Gastrocnemius medialis (tissue), 4 donors: ENCODE results near the gene RIMS4. TPM values are rescaled to one million over a fixed set of nuclear protein-coding genes. Genes with fewer than 3 reads are reported as not detected.

Experiments
- ATAC-seq, 2 donors: fragments of 150-250 bp; one replicate each; pipeline ENCODE4 v1.9.1; 2016
- DNase-seq, 2 donors: peaks; one replicate each; pipeline ENCODE4 v3.0.0-alpha.2; 2019
- H3K27ac ChIP-seq, 4 donors: fragments of 200-600 bp; sonication (generic); 1 replicate in 1 of 4; 2 replicates in 3 of 4; pipeline ENCODE4 v1.5.1; 2016 to 2018; ENCODE audit warnings: mild to moderate bottlenecking in 2 of 4, moderate library complexity in 1 of 4
- H3K27me3 ChIP-seq, 3 donors: fragments of 200-600 bp; sonication (generic) in 2 of 3; 1 replicate in 1 of 3; 2 replicates in 2 of 3; pipeline versions ENCODE4 v1.5.1 to v1.6.0; 2016 to 2019; ENCODE audit warnings: mild to moderate bottlenecking in 1 of 3, moderate library complexity in 1 of 3
- H3K36me3 ChIP-seq, 2 donors: fragments of 200-600 bp; sonication (generic) in 1 of 2; one replicate each; pipeline ENCODE4 v1.5.1; 2017 to 2018
- H3K4me1 ChIP-seq, 2 donors: fragments of 200-600 bp; sonication (generic) in 1 of 2; one replicate each; pipeline ENCODE4 v1.5.1; 2016 to 2017; ENCODE audit warnings: mild to moderate bottlenecking in 2 of 2
- H3K4me3 ChIP-seq, 4 donors: fragments of 200-600 bp; sonication (generic) in 3 of 4; 1 replicate in 1 of 4; 2 replicates in 3 of 4; pipeline ENCODE4 v1.5.1; 2016 to 2019; ENCODE audit warnings: mild to moderate bottlenecking in 2 of 4
- H3K9me3 ChIP-seq, 3 donors: fragments of 200-600 bp; sonication (generic) in 2 of 3; 1 replicate in 1 of 3; 2 replicates in 2 of 3; pipeline ENCODE4 v1.5.1; 2016 to 2019
- CTCF ChIP-seq, 5 experiments: fragments of 450-650 bp in 3 of 5; fragments of 200-600 bp in 2 of 5; sonication (generic) in 2 of 5; IDR thresholded peaks in 4 of 5; conservative IDR thresholded peaks in 1 of 5; 1 replicate in 4 of 5; 2 replicates in 1 of 5; pipeline ENCODE4 v1.5.1; 2016 to 2019; ENCODE audit warnings: antibody characterized with exemption in 5 of 5, mild to moderate bottlenecking in 3 of 5, moderate library complexity in 3 of 5
- POLR2A ChIP-seq, 2 donors: fragments of 450-650 bp; IDR thresholded peaks; one replicate each; pipeline ENCODE4 v1.6.1; 2017; ENCODE audit warnings: antibody characterized with exemption in 2 of 2, mild to moderate bottlenecking in 2 of 2, moderate library complexity in 2 of 2
- in situ Hi-C, 4 donors: fragments of 200-750 bp; cut with MboI; loops; one replicate each; pipeline versions ENCODE4 v1.15.0 to v1.8.0; 2017; ENCODE audit warnings: low sequenced_read_pairs in 4 of 4
- intact Hi-C: fragments of 100-400 bp; cut with DNase I; formaldehyde crosslinking; loops from one replicate; pipeline ENCODE4 v1.15.1; 2023; ENCODE audit warnings: low total_unique reads
- total RNA-seq, 4 donors: library from RNA; depleted of rRNA; stranded (reverse); fragments of >200 nt; gene quantifications; one replicate each; pipeline versions ENCODE4 v1.1.0 to v1.2.3, GENCODE V29; 2016

Gene RIMS4
- total RNA-seq, 4 donors from 2014 or later = 0.13 to 0.41 TPM; not detected in 2

- in situ Hi-C loops = no loop called here
- Histone ChIP-seq H3K27me3 (no peaks in the 10 kb centered on the region), H3K9me3 (no peaks in the 10 kb centered on the region), H3K36me3 (no peaks in the 10 kb centered on the region), H3K27ac (no peak overlapping the region), H3K4me1 (no peaks in the 10 kb centered on the region), H3K4me3 (no peak overlapping the region)
- DNase-seq (no peak), ATAC-seq (no peak)
- intact Hi-C loops = no loop called here
- no peak for TF ChIP-seq CTCF (IDR thresholded peaks at IDR 0.05 in 4 of 5, conservative IDR thresholded peaks at IDR 0.05 in 1 of 5)
- no peak for TF ChIP-seq POLR2A (IDR thresholded peaks at IDR 0.05)
Measured at GRCh38 chr20:44756956-44757355, 53.4 kb downstream of the RIMS4 start.

DNA sequence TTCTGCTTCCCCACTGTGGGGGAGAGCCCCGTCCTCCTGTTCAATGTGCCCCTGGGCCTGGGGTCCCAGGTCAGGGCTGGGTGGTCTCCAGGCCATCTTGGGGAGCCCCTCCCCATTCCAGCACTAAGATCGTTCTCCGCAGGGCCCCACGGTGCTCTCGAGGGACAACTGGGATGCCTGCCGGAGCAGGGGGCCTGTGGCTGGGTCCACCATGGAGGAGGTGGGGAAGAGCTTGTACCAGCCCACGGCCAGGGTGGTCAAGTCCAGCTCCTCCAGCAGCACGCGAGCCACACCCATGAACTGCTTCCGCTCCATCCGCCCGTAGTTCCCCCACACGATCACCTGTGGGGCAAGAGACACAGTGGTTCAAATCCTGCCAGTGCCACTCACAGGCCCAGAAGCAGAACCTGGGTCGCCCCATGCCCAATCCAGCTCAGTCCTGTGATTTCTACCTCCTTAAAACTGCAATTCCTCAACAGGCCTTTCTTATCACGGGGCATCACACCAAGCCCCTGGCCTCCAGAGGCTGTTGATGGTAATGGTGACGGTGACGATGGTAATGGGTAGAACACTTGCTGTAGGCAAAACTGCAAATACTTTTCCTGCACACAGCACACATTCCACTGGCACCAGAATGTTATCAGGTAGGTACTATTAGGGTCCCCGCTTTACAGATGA is 54.2 kb downstream of the RIMS4 start:
- DNase-seq = no peak
- intact Hi-C loops = no loop called here
- Histone ChIP-seq H3K27ac (no peak overlapping the region), H3K4me3 (no peak overlapping the region), H3K9me3 (no peaks in the 10 kb centered on the region), H3K4me1 (no peaks in the 10 kb centered on the region), H3K36me3 (no peaks in the 10 kb centered on the region), H3K27me3 (no peaks in the 10 kb centered on the region)
- no peak for ATAC-seq
- no peak for TF ChIP-seq CTCF (IDR thresholded peaks at IDR 0.05 in 4 of 5, conservative IDR thresholded peaks at IDR 0.05 in 1 of 5)
- TF ChIP-seq POLR2A (IDR thresholded peaks at IDR 0.05) = no peak
- in situ Hi-C loops = no loop called here

DNA sequence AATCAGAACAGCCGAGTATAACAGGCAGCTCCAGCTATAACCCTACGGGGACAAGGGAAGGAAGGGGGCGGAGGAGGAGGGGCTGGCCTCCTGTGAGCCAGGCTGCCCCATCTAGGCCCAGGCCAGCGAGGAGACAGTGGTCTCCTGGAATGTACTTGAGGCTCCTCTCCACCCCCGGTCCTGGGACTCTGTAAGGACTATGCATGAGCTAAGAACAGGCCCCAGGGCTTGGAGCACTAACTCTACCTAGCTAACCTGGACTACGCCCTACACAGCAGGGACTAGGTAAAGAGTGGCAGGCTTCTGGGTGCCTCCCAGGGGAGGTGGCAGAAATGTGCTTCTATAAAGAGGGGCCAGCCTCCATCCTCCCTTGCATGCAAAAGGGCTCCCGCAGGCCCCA is 55.8 kb downstream of the RIMS4 start:
- no peak for ATAC-seq
- no peak overlapping the region for H3K27ac ChIP-seq

GRCh38 chr20:44752099-44752931 is 58.0 kb downstream of the RIMS4 start:
- no peak overlapping the region for H3K27ac ChIP-seq
- ATAC-seq (no peak), DNase-seq (no peak)
- in situ Hi-C loops = no loop called here
- H3K4me1 ChIP-seq = no peaks in the 10 kb centered on the region
- H3K4me3 ChIP-seq = no peak overlapping the region
- intact Hi-C loops = no loop called here
- H3K9me3 ChIP-seq = no peaks in the 10 kb centered on the region
- H3K27me3 ChIP-seq = peaks cover 0 to 5% (median 0%) of the 10 kb centered on the region in 3 donors
- TF ChIP-seq CTCF (IDR thresholded peaks at IDR 0.05 in 4 of 5, conservative IDR thresholded peaks at IDR 0.05 in 1 of 5) (no peak), POLR2A (IDR thresholded peaks at IDR 0.05) (no peak)
- H3K36me3 ChIP-seq = no peaks in the 10 kb centered on the region

More for the DNA sequence above, 55.8 kb downstream of the RIMS4 start:
- Histone ChIP-seq H3K27me3 (peaks cover 0 to 5% (median 0%) of the 10 kb centered on the region in 3 donors), H3K9me3 (no peaks in the 10 kb centered on the region), H3K36me3 (no peaks in the 10 kb centered on the region), H3K4me3 (no peak overlapping the region), H3K4me1 (no peaks in the 10 kb centered on the region)
- intact Hi-C loops (no loop called here), in situ Hi-C loops (no loop called here)
- TF ChIP-seq POLR2A (IDR thresholded peaks at IDR 0.05) (no peak), CTCF (IDR thresholded peaks at IDR 0.05 in 4 of 5, conservative IDR thresholded peaks at IDR 0.05 in 1 of 5) (no peak)
- no peak for DNase-seq
